ENCODE measurements around the gene ADSS1. TPM values are rescaled to one million over a fixed set of nuclear protein-coding genes. Genes with fewer than 3 reads are reported as not detected.

The ADSS1 gene
- total RNA-seq, 1 donor from 2014 or later, result 2.8 TPM

GRCh38 chr14:104686624-104687517 is 37.2 kb upstream of the ADSS1 start:
- no peak for DNase-seq (ENCODE audit: low read depth, low spot score)

GRCh38 chr14:104687601-104688504 is 36.2 kb upstream of the ADSS1 start:
- DNase-seq (ENCODE audit: low read depth, low spot score), result no peak

- DNase-seq (ENCODE audit: low read depth, low spot score), result no peak
These were observed 35.4 kb upstream of the ADSS1 start for GRCh38 chr14:104688505-104689108.

- no peak for DNase-seq (ENCODE audit: low read depth, low spot score)
These were observed 34.7 kb upstream of the ADSS1 start, which contains the start of gene INF2 for GRCh38 chr14:104689109-104689880. Gene INF2, plus strand, starts transcription at chr14:104689618. Its CDS starts 11,748 bp downstream, at chr14:104701366.

GRCh38 chr14:104689881-104690711 is 33.9 kb upstream of the ADSS1 start:
- no peak for DNase-seq (ENCODE audit: low read depth, low spot score)

- no peak for DNase-seq (ENCODE audit: low read depth, low spot score)
These were observed 33.1 kb upstream of the ADSS1 start for GRCh38 chr14:104690861-104691455.

GRCh38 chr14:104691546-104692260 is 32.3 kb upstream of the ADSS1 start:
- no peak for DNase-seq (ENCODE audit: low read depth, low spot score)

- DNase-seq (ENCODE audit: low read depth, low spot score), result no peak
These were observed 31.6 kb upstream of the ADSS1 start for GRCh38 chr14:104692261-104692938.

GRCh38 chr14:104692939-104693315 is 31.1 kb upstream of the ADSS1 start:
- DNase-seq (ENCODE audit: low read depth, low spot score), result no peak

GRCh38 chr14:104693482-104694431 is 30.3 kb upstream of the ADSS1 start:
- DNase-seq (ENCODE audit: low read depth, low spot score), result no peak

- DNase-seq (ENCODE audit: low read depth, low spot score), result no peak
These were observed 29.5 kb upstream of the ADSS1 start for GRCh38 chr14:104694475-104694950.

- no peak for DNase-seq (ENCODE audit: low read depth, low spot score)
These were observed 28.9 kb upstream of the ADSS1 start for GRCh38 chr14:104694991-104695659.

- no peak for DNase-seq (ENCODE audit: low read depth, low spot score)
These were observed 28.4 kb upstream of the ADSS1 start for GRCh38 chr14:104695660-104696000.

- DNase-seq (ENCODE audit: low read depth, low spot score), result no peak
These were observed 27.2 kb upstream of the ADSS1 start for GRCh38 chr14:104696671-104697316.

- DNase-seq (ENCODE audit: low read depth, low spot score), result no peak
These were observed 26.7 kb upstream of the ADSS1 start for GRCh38 chr14:104697317-104697703.

GRCh38 chr14:104697892-104698583 is 26.0 kb upstream of the ADSS1 start:
- DNase-seq (ENCODE audit: low read depth, low spot score), result no peak

All from pulmonary artery endothelial cell (primary cell).